Esophagus muscularis mucosa (tissue), 4 donors: ENCODE results near the gene HMGB2.

ENCODE experiments used
- CTCF ChIP-seq, 3 experiments: fragments of 200-600 bp in 2 of 3; fragments of 450-650 bp in 1 of 3; sonication (generic) in 2 of 3; IDR thresholded peaks; one replicate each; pipeline ENCODE4 v1.5.1; 2017 to 2019; ENCODE audit warnings: antibody characterized with exemption in 3 of 3, mild to moderate bottlenecking in 2 of 3, moderate library complexity in 1 of 3
- EP300 ChIP-seq: sonication (generic); formaldehyde crosslinking; IDR thresholded peaks from one replicate; pipeline ENCODE4 v1.6.1; 2017; ENCODE audit warnings: antibody characterized with exemption
- POLR2A ChIP-seq: fragments of 450-650 bp; IDR thresholded peaks from one replicate; pipeline ENCODE4 v1.6.1; 2017; ENCODE audit warnings: antibody characterized with exemption, moderate library complexity, mild to moderate bottlenecking, low read depth
- POLR2AphosphoS5 ChIP-seq, 2 donors: sonication (generic); formaldehyde crosslinking; IDR thresholded peaks; one replicate each; pipeline ENCODE4 v1.6.1; 2017; ENCODE audit warnings: antibody characterized with exemption in 2 of 2

GRCh38 chr4:173365359-173365996, 31.3 kb upstream of the HMGB2 start:
- TF ChIP-seq POLR2AphosphoS5 (IDR thresholded peaks at IDR 0.05) (no peak), POLR2A (no peak), CTCF (IDR thresholded peaks at IDR 0.05) (no peak), EP300 (no peak)
